Suppressor macrophage treated with lipopolysaccharide for 4 hours (primary cell): ENCODE measurements around the gene S100A10.

Experiments used
- DNase-seq: peaks from one replicate; pipeline ENCODE4 v3.0.0-alpha.2; 2020

The S100A10 gene

DNA sequence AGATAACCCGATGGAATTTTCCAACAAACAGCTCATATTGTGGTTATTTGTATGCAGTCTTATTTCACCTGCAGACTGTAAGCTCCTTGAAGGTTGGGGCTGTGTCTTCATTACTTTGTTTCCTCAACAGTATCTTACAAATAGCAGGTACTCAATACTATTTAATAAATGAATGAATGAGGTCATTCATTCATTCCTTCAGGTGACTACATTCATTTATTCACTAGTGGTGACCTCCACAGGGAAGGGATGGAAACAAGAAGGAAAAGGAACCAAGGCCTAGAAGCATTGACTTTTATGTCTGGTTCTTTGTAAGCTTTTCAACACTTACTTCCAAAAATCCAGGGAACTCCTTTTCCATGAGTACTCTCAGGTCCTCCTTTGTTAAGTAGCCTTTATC is 7.9 kb downstream of the S100A10 start:
- no peak for DNase-seq

DNA sequence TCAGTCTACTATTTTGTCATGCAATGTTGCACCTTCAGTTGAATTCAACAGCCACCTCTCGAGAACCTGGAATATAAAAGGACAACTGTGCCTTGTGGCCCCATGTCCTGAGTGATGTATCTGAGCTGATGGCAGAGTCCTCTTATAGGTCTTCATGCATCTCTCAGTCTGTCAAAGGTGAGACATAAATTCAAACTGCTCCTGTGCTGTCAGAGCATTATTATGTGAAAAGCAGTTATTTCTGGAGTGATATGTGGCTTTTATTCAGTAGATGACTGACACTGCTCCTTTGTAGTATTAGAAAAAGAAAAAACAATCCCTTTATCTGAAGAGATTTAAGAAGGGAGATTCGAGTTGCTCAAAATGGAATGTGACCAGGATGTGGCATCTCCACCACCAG is 8.4 kb downstream of the S100A10 start:
- DNase-seq, result no peak

DNA sequence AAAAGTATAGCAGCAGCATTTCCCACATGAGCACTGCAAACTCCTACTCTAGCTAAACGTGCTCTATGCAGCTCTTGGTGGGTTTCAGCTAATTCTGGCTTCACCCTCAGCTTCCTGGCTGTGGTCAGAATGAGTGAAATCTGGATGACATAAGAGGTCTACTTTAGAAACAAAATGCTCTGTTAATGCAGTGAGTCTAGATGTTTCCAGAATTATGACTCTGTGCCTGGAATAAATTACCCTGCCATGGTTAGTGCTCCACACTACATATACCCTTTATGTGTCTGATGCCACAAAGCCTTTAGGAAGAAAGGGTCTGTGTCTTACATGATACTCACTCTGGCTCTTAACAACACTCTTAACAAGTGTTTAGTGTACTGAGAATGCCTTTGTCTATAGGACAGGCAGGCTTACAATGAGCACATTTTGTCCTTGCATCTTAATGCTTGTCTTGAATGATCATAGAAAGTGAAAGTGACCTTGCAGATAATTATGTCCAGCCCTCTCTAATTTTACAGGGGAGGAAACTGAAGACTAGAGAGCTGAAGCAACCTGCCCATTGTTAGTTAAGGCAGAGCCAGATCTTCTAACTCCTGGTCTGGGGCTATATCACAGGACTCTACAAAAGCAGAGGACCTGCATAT is 9.2 kb downstream of the S100A10 start:
- DNase-seq, result no peak

DNA sequence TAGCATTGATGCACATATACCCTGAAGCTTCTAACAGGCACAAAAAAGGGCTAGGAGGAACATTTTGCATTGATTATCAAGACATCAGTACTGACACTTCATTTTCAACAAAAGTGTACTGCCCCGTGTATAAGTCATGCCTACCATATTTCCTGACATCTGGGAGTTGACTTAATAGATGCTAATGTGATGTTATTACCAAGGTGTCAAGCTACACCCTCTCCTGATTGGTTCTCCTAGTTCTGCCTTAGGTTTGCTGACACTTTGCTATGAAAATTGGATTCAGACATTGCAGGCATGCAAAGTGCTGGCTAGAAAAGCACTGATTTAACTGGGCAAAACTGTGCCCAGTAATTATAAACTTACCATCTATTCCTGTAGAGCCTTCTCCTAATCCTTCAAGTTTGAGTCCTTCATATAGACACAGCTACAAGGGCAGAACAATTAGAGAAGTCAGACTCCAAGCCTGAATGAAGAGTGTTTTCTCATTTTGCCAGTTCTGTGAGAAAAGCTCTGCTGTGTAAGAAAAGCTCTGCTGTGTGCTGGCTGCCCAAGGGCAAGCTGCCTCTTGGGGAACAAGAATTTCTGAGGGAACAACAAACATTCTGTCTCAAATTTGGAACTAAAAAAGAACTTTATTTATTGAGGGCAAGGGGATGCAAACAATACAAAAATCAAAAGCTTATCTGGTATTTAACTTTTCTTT is 11.2 kb downstream of the S100A10 start:
- DNase-seq, result no peak

DNA sequence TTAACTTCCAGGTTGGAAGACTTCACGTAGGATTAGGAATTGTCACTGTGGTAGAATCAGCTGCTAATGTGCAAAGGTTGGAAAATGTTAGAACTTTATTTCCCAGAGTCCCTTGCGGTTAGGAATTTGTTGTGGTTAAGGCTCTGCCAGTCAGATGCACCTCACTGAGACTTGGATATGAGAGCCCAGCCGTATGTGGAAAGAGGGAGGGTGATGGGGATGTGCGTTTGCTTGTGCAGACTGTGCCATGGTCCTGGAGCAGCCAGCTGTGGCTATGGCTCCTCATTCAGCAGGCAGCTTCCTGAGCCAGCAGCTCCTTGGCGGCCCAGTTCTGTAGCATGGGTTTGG is 12.5 kb downstream of the S100A10 start:
- no peak for DNase-seq

DNA sequence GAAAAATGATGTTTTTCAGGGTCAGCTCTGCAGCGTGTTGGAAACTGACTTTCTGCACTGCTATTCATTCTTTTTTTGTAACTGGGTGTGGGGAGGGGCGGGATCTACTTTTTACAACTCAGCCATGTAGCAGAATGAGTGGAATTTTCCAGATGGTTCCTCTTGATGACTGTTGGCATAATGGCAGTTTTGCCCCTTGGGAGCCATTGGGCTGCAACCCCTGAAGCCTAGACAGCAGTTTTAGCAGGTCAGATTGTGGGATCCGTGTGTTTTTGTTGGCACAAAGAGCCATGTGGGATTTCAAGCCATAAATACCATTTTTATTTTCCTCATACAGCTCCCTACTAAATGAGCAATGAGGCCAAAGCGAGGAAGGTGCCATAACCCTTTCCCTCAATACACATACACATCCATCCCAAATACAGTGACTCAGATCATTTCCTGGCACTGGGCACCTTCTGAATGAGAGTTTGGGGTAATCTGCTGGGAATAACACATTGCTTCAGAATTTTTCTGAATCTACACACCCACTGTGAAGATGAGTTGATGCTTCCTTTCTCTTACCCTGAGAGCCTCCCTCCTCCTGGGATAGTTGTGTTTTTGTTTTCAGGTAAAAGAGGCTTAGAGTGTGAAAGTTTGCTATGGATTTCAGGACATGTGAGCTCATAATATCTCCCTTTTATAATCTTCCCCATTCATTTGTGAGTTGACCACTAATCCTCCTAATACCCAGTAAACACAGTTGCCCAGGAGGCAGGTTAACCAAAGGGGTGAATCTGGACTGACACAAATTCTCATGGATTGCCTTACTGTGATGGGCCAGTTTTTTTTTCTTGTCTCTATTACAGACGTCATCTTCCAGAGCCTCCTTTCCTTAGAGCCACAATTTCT is 13.1 kb downstream of the S100A10 start:
- no peak for DNase-seq

DNA sequence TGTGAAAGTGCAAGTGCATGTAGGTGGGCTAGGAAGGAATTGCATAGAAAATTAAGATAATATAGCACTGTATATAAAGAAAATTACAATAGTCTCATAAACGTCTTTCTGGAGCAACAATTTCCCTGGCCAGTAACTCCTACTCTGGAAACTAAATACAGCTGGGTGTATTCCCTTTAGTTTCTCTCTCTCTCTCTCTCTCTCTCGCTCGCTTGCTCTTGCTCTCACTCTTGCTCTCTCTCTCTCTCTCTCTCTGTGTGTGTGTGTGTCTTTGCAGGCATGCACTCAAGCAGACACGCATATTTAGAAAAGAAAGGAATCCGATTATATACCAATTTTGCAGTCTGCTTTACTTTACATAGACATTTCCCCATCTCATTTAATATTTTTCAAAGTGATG is 14.7 kb downstream of the S100A10 start:
- no peak for DNase-seq

DNA sequence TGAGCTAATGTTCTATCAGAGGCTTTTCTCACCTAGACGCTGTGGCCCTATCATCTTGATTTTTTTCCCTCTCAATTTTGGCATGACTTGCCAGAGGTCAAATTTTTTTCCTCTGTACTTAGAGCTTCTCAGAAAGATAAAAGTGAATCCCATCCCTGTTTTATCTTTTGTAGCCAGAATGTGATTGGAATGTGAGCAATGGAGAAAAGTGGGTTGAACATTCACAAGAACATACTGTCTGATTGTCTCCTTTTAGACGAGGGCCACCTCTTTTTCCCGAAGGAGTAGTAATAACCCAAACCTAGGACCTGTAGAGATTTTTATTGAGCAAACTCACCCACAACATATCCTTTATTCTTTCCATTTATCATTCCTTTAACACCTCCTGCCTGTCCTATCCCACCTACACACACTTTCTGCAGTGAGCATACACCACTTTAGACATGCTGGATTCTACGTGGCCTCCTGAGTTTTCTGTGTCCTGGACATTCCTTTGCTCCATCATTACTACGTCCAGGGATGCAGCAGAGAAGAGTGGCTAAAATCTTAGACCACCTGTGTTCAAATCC is 15.9 kb downstream of the S100A10 start:
- no peak for DNase-seq

DNA sequence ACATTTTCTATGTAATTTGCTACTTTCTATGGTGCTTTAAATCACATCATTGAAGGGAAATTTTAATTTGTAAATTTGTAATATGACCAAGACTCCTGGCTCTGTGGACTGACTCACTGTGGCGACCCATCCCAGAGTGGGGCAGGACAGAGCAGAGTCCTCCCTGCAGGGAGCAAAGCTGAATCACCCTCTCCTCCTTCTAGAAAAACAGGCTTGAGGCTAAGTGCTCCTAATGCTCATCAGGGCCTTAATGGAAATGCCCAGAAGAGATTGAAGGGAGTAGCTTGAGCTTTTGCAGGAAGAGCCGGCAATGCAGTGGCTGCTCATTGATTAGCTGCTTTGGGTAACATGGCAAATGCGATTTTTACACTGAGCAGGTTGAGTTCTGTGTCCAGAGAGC is 16.8 kb downstream of the S100A10 start:
- DNase-seq, result no peak

DNA sequence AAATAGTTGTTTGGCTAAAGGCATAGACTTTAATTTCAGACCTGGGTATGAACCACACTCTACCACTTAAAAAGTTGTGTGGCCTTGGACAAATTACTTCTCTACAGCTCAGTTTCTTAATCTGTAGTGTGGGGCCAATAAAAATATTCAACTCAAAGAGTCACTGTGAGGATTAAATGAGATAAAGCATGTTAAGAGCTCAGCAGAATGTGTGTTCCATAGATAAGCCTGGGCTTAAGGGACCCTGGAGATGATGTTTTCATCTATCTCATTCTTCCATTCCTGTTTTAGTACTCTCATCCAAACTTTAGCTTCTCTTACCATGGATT is 17.7 kb downstream of the S100A10 start:
- no peak for DNase-seq

DNA sequence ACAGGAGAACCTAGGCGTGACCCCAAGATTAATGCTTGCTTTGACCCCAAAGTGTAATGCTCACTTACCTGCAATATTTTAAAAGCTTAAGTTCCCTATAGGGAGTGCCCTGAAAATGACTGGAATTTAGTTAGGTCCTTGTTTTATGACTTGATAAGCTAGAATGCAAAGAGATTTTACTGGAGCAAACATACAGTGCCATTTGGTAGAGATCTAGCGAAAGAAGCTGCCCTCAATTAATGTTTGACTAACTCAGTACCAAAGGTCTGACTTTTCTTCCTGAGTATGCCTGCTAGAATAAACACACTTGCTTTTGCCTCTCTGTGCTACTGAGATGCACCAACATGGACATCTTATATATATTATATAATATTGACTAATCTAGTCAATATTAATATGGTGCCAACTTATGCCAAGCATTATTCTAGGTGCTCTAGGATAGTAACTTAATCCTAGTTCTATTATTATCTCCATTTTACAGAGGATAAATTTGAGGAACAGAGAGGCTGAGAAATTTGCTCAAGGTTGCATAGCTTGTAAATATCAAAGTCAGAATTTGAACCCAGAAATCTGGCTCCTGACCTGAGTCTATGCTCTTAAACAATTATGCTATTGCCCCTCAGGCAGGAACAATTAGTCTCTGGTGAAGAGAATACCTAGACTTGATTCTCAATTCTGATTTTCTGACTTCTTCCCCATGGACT is 18.2 kb downstream of the S100A10 start:
- no peak for DNase-seq

DNA sequence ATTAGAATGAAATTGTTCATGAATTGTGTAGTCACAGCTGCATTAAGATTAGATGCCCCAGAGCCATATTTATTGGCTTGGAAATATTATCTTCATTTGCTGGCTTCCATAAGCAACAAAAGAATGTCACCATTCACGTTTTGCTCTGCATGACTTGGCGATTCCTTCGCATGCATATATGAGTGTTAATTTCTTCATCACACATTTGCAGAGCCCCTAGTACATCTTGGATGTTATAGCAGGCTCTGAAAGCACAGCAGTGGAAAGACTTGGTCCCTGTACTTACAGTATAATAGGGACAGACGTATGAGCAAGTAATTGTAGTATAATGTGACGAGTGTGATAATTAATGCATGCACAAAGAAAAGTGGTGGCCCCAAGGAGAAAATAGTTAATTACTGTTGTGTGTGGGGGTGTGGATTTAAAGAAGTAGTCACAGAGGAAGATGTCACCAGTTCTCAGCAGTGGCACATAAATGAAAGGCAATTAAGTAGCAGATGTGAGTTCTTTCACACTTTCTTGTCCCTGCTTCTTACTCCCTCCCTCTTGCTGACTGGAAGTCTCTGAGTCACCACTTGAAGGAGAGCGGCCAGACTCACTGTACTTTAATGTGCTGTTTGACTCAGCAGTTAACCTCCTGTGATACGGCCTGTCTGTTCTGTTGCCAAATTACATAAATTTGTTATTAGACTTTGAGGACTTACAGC is 21.0 kb downstream of the S100A10 start:
- DNase-seq, result peak; percentile 85

DNA sequence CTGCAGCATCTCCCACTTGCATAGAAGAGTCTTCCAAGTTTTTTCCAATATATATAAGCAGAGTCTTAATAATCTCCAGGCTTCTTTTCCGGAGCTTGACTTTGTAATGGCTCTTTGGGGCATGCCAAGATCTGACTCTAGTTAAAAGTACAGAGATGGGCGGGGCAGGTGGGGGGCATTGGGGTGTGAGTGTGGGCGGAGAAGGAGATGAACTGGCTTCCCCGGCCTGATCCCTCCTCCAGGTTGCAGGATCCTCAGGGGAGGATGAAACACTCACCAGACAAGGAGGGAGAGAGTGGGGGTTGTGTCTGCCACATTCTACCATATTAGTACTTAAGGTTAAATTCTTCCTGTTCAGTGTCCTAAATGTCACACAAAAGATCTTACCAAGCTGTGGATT is 23.0 kb downstream of the S100A10 start:
- no peak for DNase-seq

DNA sequence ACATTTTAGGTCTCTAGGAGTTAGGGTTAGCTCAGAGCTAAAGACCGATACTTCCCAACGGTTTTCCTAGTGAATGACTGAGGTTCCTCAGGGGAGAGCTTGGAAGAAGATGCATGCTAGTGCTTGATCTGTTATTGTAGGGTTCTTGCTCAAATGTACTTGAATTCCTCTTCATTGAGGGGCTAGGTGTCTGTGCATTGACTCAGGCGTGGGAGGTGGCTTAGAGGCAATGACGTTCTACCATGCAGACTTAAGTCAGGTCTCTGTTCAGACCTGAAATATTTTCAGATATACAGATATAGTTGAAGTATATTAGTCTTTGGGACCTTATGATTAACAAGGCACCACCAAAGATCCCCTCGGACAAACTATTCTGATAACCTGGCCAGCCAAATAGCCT is 23.5 kb downstream of the S100A10 start:
- DNase-seq, result no peak

DNA sequence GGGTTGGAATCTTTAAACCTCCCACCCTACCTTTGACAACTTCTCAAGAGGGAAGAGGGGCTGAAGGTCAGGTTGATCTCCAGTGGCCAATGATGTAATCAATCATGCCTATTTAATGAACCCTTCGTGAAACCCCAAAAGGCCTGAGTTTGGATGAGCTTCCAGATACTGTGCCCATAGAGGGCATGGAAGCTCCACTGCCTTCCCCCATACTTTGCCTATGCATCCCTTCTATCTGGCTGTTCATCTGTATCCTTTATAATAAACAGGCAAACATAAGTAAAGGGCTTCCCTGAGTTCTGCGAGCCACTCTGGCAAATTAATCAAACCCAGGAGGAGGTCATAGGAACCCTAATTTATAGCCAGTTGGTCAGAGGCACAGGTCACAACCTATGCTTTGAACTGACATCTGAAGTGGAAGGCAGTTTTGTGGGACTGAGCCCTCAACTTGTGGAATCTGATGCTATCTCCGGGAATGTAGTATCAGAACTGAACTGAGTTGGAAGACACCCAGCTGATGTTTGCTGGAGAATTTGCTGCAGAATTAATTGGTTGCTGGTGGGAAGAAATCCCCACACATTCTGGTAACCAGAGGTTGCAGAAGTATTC is 24.8 kb downstream of the S100A10 start:
- DNase-seq, result no peak

DNA sequence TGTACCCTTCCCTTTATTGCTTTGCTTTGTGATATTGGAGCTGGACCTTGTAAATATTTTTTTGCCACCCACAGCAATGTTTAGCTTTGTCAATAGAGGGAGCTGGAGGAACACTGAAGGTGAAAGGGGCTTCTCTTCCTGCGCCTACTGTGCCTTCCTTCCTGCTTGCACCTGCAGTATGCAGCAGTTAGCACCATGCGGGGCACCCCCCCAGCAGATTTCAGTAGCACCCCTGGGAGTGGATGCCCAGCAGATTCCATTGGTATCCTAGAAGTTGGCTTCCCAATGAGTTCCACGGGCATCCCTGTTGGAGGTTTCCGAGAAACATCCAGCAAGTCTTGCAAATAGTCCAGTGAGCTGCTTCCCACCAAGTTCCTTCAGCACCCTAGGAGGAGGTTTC is 25.6 kb downstream of the S100A10 start:
- DNase-seq, result peak; percentile 61

DNA sequence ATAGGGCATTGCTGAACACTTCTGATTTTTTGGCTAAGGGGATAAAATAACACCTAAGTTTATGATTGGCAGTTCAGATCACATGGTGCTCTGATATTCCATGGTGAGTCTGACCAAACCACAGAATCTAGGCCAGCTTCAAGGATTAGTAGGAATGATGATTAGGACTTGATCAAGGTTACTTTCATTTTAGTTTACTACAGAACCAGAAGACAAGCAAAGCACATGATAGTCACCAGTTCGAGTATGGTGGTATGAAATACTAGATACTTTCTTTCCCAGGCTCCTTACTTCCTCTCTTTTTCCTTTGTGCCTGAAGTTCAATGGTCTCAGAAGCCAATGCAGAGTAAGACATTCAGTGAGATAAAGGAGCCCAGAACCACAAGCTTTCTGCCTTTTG is 26.6 kb downstream of the S100A10 start:
- DNase-seq, result peak; percentile 59

DNA sequence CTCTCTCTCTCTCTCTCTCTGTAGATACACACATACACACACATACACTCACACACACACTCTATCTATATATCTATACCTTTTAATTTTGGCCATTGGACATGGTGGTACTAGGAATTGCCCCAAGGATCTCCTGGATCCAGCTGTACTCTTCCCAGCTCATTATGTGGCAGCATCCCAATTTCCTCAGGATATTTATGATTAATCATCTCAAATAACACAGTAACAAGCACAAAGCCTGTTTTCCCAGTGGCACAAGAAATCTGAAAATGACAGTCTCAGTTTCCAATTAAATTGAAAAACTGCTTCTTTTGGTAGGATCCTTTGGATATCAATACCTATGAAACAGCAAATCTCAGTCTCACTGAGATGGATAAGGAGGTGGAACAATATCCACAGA is 27.6 kb downstream of the S100A10 start:
- no peak for DNase-seq

DNA sequence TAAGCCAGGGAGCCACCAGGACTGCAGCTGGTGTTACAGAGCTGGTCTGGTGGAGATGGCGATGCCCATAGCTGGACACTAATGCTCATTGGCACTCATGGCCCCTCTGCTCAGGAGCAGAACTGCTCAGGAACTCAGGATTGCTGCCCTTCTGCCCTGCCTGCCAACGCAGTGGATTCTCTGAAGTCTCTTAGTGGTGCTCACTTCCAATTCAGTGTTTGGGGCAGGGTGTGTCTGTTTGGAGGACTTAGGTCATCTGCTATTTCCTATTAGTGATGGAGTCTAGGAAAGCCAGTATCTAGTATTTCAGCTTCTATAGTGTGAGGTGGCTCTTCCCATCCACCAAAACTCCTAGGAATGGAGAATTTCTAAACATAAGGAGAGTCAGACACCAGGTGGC is 29.1 kb downstream of the S100A10 start:
- no peak for DNase-seq

DNA sequence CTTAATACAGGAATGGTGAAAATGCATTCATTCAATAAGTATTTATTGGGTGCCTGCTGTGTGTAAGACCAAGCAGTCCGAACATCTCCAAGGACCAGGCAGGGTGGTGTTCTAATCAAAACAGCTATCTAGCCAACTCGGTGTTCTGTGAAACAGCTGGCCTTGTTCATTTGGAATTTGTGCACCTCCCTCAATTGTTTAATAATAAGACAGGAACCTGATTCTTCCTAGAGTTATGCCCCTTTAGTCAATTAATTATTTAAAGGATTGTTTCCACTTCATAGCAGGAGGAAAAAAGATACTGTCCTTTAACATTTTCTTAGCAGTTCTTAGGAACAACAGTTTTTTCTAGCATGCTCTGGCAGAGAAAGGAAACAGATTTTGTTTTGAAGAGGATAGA is 30.4 kb downstream of the S100A10 start:
- DNase-seq, result no peak

DNA sequence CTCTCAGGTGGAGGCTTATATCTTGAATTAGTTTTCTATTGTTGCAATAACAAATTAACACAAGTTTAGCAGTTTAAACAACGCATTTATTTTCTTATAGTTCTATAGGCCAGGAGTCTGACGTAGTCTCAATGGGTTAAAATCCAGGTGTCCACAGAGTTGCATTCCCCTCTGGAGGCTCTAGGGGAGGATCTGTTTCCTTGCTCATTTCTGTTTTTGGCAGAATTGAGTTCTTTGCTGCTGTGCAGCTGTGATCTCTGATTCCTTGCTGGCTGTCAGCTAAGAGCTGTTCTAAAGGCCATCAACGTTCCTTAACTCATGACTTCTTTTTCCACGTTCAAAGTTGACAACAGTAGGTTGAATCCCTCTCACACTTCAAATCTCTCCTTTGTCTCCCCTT is 31.8 kb downstream of the S100A10 start:
- DNase-seq, result no peak
